Stimulated activated CD4-positive, alpha-beta T cell treated with anti-CD3 and anti-CD28 coated beads, Interleukin-4, amount 100 ng/mL, for 48 hours (primary cell): ENCODE results near the gene ABCC4.
"Not testable (repeated sequence)": the region's sequence is repeated elsewhere in the genome, so short reads cannot be mapped to it uniquely, and the experiment has no call there.

Experiments used
- DNase-seq, 2 donors: peaks; one replicate each; pipeline ENCODE4 v3.0.0-alpha.2; 2020; ENCODE audit warnings: low read depth in 2 of 2

ABCC4 gene

DNA sequence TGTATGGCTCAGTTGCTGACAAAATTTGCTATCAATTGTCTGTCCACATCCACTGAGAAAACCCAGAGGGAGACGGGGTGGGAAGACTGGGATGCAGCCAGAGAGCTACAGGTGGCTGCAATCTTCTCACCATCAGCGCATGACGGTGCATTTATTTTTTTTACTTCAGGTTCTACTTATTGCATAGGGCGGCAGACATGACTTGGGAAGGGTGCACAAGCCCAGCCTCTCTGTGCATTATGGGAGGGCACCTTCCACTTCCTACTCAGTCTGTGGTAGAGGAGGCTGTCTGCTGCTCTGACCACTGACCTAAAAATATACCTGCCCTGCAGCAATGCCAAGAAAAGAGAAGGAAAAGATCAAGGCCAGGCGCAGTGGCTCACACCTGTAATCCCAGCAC, 73.1 kb downstream of the ABCC4 start:
- no peak for DNase-seq

GRCh38 chr13:95226932-95227695, 74.1 kb downstream of the ABCC4 start:
- DNase-seq: no peak

DNA sequence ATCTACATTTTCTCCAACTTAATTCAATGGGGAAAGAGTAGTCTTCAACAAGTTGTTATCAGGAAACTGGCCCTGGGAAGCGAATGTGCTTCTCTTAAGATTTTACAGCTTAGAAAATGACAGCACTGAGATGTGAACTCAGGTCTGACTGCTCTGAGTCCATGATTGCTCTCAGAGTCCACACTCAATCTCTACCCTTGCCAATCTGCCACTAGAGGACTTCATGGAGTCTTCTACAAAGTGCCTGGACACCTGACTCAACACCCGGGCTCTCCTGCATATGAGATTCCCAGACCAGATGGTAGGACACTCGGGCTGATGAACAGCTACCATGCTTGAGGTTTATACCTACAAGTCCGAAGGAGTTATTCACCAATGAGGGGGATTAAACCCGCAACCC, 74.8 kb downstream of the ABCC4 start:
- no peak for DNase-seq

- DNase-seq: no peak
These were observed 75.2 kb downstream of the ABCC4 start for GRCh38 chr13:95226050-95226449.

DNA sequence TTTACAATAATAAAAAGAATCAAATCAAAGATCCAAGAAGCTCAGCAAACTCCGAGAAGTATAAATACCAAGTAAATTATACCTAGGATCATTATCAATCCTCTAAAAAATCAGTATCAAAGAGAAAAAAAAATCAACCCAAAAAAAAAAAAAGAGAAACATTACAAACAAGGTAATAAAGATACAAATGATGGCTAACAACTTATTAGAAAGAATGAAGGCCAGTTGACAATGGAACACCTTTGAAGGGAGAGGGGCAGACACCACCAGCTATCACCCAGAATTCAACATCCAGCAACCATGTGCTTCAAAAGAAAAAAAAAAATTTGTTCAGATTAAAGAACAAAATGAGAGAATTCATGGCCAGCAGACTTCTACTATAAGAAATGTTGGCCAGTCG, 77.2 kb downstream of the ABCC4 start:
- DNase-seq: no peak

DNA sequence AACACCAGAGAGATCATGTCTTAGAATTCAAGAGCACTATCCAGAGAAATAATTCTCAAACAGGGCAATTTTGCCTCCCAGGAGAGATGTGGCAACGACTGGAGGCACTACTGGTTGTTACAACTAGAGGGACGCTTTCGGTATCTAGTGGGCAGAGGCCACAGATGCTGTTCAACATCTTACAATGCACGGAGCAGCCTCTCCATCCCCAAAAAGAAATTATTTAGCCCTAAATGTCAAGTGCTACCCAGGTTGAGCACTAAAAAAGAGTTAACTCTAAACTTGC, 78.6 kb downstream of the ABCC4 start:
- no peak for DNase-seq

DNA sequence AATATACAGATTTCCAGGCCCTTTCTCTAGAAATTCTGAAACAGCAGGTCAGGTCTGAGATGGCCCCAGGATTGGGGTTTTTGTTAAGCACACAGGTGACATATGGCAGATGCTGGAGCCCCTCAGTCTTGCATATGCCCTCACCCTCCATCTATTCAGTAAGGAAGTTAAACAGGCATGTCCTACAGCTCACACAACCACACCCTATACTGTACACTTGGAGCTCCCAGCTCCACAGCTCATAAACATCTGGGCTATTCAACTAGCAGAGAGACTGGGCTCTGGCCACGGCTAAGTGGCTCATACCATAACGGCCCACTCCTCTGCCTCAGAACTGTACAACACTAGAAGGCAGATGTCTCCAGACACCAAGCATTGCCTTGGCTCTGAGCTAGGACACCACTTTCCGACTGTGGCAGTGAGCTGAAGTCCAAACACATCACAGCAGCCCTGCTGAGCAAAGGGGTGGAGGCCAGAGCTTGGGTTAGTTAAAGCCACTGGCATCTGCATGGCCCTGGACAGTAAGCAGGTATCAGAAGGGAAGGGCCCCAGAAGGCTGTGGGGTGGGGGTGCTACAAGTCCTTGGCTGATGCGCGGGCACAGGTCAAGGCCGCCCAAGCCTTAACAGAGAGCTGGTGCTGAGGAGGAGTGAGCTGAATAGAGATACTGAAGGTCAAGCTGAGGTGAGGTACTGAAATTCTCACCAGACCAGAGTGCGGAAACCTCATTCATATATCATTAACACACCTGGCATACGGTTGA, 79.1 kb downstream of the ABCC4 start:
- DNase-seq: no peak

DNA sequence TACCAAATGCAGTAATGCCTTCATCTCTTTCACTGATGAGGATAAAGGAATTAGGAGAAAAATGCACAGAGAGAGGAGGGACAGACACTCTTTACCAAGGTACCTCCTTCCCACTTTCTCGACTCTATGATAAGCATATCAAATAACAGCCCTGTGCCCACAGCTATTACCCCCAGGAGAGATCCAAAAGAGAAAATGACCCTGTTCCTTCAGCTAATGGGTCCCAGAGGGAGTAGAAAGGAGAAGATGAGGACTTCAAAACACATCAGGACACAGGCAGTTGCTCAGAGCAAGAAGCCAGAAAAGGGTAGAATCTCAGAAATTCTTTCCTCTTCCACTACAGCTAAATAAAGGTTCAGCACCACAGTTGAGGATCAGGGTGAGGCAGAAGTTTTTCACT, 80.6 kb downstream of the ABCC4 start:
- DNase-seq: no peak

DNA sequence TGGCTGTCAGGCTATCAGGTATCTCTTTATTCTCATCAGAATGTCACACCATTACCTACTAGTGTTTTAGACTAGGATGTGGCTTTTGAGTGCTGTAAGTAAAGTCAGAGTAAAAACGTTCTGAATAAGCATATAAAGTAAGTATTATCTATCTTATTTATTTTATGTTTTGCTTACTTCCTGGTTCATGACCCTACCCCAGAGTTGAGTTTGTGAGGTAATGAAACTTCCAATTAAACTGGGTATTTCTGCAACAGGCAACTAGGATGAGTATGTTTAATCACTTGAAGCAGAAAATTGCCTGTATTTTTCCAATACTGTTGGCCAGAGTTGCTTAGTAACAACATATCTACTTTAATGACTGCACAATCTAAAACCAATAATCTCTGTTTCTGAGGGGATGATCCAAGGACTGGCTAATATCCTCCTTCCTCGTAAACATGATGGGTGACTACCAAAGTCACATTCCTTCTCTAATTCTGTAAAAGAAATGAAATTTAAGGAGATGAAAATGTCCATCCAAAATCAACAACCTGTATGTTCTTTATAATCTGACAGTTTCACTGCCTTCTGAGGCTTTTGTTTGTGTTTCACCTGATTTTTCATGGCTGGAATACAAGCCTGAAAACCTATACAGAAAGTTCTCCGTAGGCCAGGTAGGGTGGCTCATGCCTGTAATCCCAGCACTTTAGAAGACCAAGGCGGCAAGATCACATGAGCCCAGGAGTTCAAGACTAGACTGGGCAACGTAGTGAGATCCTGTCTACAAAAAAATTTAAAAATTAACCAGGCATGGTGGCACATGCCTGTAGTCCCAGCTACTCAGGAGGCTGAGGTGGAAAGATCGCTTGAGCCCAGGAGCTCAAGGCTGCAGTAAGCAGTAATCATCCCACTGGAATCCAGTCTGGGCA, 83.1 kb downstream of the ABCC4 start:
- no peak for DNase-seq

- DNase-seq: no peak
These were observed 85.1 kb downstream of the ABCC4 start for GRCh38 chr13:95216182-95216581.

DNA sequence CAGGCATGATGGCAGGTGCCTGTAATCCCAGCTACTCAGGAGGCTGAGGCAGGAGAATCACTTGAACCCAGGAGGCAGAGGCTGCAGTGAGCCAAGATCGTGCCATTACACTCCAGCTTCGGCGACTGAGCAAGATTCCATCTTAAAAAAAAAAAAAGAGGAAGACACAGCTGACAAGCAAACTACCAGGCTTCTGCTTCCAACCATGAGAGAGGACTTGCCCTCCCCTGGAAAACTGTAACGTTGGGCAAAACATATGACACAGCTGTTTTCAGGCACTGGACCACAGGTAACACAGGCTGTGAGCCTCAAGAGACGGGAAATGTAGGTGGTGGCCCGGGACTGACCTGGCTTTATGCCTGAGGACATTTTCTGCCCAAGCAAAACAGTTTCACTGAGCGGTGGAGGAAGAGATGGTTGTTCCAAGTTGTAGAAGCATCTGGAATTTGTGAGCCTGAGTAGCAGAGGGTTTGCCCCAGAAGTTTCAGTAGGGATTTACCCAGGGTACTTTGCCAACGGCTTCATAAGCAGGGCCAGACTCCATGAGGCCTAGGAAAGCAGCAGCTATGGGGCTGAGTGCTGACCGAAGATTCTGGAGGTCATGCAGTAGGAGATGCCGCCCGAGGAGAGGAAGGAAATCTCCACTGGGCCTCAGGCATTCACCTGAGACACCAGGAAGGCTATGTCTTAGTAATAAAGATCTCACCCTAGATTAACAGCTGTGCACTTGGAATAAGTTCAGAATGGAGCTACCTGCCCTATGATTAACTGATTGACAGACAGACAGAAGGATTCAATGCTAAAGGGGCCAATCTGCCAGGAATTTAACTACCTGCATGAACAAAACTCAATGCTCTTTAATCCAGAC, 88.0 kb downstream of the ABCC4 start:
- no peak for DNase-seq

DNA sequence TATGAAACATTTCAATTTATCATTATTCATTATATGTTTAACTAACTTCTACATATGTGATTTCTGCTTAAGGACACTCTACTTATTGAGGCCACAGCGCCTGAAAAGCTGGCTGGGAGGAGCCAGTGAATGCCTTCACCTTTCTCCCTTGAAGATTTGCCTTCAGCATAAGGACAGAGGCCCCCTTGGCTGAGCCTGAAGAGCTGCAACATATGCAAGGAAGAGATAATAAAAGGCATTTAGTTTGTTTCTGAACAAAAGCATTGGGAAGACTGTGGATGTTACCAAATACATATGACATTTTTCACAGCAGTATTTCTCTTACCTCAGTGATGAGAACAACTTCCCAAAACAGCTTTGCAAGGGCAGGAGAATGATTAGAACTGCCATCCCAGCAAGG, 92.1 kb downstream of the ABCC4 start:
- no peak for DNase-seq

GRCh38 chr13:95207769-95208366, 93.4 kb downstream of the ABCC4 start:
- no peak for DNase-seq

GRCh38 chr13:95206116-95206515, 95.1 kb downstream of the ABCC4 start:
- no peak for DNase-seq

GRCh38 chr13:95204231-95204765, 97.0 kb downstream of the ABCC4 start:
- no peak for DNase-seq

GRCh38 chr13:95201814-95202651, 99.2 kb downstream of the ABCC4 start:
- DNase-seq: no peak

DNA sequence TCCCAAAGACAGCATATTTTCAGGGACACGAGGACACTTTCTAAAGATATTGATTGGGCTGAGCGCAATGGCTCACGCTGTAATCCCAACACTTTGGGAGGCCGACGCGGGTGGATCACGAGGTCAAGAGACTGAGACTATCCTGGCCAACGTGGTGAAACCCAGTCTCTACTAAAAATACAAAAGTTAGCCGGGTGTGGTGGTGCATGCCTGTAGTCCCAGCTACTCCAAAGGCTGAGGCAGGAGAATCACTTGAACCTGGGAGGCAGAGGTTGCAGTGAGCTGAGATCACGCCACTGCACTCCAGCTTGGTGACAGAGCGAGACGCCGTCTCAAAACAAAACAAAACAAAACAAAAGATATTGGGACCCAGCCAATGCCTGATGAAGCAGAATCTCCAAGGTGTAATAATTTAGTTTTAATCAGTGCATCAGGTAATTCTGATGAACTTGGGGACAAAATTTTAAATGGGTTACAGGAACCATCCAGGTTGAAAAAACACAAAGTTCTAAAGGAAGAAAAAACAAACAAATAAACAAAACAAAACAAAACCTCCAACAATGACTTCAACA, 100.8 kb downstream of the ABCC4 start:
- not testable (repeated sequence) for DNase-seq

GRCh38 chr13:95199896-95200295, 101.4 kb downstream of the ABCC4 start:
- no peak for DNase-seq

- DNase-seq: not testable (repeated sequence)
These were observed 102.6 kb downstream of the ABCC4 start for GRCh38 chr13:95198606-95199005.

DNA sequence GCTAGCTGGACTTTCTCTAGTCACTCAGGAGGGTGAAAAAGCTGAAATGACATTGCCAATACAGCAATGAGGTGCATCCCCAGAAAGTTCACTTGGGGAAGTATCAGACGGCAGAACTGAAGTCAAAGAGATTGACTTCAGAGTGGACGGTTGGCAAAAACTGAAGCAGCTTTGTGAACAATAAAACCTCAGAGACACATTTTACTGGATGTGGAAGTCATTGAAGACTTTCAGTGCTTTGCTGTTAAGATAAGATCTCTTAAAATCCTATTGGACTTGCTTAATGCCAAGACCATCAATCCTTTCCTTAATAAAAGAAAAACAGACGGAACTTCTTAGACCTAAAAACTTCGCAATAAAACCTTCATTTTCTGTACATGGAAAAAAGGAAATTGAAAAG, 103.7 kb downstream of the ABCC4 start:
- DNase-seq: no peak
